Esophagus muscularis mucosa (tissue), 3 donors: ENCODE results near the gene CCBE1.

ENCODE experiments used
- CTCF ChIP-seq, 3 experiments: fragments of 200-600 bp in 2 of 3; fragments of 450-650 bp in 1 of 3; sonication (generic) in 2 of 3; IDR thresholded peaks; one replicate each; pipeline ENCODE4 v1.5.1; 2017 to 2019; ENCODE audit warnings: antibody characterized with exemption in 3 of 3, mild to moderate bottlenecking in 2 of 3, moderate library complexity in 1 of 3
- POLR2AphosphoS5 ChIP-seq, 2 donors: sonication (generic); formaldehyde crosslinking; IDR thresholded peaks; one replicate each; pipeline ENCODE4 v1.6.1; 2017; ENCODE audit warnings: antibody characterized with exemption in 2 of 2

GRCh38 chr18:59481436-59481835 lies 215.8 kb downstream of the CCBE1 start:
- TF ChIP-seq CTCF (IDR thresholded peaks at IDR 0.05) (no peak), POLR2AphosphoS5 (IDR thresholded peaks at IDR 0.05) (no peak)
